HG02840 (cell line): ENCODE results near the gene CWC25.
"Not testable (repeated sequence)": the region's sequence is repeated elsewhere in the genome, so short reads cannot be mapped to it uniquely, and the experiment has no call there.

Experiments
- ATAC-seq: cut with Tn5 transposase; IDR thresholded peaks from one replicate; pipeline ENCODE4 v1.9.1; 2021; ENCODE audit warnings: mild to moderate bottlenecking, moderate library complexity, moderate number of reproducible peaks; ENCODE audit not compliant: unreplicated experiment, low FRiP score

The CWC25 gene

DNA sequence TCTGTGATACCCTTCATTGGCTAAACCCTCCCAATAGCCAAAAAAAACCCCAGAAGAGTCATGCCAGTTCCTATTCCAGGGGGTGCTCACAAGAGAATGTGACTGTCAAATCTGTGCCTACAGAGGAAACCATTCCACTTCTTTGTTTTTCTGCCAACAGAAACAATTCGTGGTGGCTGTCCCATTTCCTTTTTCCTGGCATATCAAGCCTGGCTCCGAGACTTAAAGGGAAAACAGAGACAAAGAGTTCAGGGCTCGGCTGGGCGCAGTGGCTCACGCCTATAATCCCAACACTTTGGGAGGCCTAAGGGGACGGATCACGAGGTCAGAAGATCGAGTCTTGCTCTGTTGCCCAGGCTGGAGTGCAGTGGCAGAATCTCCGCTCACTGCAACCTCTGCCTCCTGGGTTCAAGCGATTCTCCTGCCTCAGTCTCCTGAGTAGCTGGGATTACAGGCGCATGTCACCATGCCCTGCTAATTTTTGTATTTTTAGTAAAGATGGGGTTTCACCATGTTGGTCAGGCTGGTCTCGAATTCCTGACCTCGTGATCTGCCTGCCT lies 34.9 kb downstream of the CWC25 start:
- not testable (repeated sequence) for ATAC-seq

GRCh38 chr17:38789185-38789584 lies 35.9 kb downstream of the CWC25 start:
- ATAC-seq = no peak

DNA sequence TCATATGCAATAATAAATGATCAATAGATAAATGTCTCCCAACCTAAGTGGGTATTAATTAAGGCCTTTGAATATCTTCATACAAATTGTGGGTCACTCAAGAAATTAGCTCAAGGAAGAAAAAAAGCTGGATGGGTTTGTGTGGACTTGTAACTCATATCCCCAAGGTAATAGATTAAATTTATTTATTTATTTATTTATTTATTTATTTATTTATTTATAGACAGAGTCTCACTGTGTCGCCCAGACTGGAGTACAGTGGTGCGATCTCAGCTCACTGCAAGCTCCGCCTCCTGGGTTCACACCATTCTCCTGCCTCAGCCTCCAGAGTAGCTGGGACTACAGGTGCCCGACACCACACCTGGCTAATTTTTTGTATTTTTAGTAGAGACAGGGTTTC lies 37.1 kb downstream of the CWC25 start:
- not testable (repeated sequence) for ATAC-seq

DNA sequence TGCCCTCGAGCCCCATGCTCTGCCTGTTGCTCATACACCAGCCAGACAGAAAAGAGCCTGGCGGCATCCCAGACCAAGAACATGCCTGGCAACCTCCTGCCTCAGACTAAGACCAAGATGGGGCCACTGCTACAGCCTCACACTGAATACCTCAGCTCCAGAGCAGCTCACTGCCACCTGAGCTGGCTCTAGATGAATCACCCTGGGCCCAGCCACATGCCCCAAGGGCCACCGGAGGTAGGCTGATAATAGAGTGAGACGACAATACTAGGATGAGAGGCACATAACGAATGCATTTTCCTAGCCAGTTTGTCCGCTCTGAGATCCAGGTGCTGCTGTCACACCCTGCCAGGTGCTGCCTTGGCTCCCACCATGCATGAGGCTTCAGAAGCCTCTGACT lies 38.7 kb downstream of the CWC25 start:
- ATAC-seq = no peak

DNA sequence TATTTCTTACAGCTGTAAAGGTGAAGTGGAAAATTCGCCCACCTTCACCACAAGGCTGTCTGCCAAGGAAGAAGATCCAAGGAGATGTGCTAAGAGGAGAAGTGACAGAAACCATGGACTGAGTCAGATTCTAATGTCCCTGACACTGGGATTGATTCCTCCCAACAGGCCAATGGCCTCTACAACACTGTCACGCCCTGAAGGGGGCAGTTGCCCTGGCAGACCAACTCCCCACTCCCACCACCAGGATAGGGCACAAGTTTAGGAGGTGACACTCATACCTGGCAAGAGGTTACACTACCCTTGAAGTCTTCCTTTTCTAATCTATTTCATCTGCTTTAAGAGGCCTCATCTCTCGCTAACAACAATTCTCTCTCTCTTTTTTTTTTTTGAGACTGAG lies 41.9 kb downstream of the CWC25 start:
- ATAC-seq = no peak

DNA sequence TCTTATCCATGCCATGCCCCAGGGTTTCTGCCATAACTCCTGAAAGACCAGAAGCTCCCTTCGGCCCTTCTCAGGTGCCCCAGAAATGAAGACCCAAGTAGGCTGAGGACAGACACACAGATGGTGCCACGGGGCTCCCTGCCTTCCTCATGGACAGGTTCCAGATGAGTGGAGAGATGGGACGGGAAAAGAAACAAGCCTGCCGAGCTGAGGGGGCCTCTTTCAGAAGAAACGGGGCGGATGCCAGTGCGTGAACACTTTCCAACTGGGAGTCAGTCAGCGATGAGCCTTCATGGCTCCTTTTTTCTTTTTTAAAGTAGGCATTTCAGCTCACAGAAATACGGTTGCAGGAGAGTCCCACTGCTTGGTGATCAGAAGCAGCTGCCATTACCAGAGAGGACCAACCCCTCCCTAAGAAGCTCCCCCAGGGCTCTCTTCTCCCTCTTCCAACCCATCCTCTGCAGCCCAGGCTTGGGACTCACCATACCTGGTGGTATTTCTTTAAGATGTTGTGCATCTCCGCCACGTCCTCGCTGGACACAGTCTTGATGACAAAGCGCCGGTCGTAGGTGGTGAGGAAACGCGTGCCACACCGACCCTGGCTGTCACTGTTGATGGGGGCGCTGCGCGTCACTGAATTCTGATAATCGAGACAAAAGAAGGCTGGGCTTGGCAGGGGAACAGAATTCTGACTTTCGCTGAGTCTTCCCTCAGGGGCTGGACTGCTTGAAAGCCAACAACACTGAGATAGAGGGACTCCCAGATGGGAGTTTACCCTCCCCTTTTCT lies 45.0 kb downstream of the CWC25 start:
- ATAC-seq = no peak

DNA sequence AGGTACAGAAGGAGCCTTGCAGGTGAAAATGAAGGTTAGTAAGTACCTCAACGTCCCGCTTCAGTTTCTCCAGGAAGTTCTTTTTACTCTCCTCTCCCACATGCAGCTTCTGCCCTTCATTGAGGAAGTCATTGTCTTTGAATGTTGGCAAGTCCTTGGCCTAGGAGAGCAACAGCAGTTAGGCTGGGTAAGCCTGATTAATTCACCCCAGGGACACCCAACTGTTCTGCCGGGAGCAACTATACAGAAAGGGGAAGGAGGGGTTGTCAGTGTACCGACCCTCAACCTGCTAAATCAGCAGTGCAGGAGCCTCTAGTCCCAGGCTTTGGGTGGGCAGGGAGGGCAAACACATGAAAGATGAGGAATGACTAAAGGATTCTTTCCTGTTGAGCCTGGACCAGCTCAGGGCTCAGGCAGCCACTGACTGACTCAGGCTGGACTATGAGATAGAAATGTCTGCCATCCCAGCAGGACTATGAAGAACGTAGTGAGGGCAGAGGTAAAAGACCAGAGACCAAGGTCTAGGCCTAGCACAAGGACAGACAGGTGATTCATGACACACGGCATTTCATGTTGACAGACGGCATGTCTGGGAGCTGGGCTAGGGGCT lies 47.4 kb downstream of the CWC25 start:
- no peak for ATAC-seq

DNA sequence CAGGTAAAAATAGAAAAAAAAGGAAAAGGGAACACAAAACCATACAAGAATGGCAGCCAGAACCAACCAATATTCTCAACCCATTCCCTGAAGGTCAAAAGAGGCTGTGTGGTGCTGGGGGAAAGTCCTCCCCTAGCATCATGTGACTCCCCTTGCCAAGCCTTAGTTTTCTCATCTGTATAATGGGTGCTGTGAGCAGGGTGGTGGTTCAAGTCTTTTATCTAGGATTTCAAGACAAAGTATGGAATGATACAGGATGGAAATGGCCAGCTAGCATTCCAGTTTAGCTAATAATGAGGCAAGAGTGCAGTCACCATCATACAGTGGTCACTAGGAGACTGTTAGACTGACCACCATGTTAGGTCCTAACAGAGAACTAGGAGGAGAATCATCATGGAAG lies 51.9 kb downstream of the CWC25 start:
- ATAC-seq = no peak

GRCh38 chr17:38768417-38768816 lies 56.7 kb downstream of the CWC25 start:
- no peak for ATAC-seq

- no peak for ATAC-seq
These were observed 58.8 kb downstream of the CWC25 start for GRCh38 chr17:38766341-38766740.

DNA sequence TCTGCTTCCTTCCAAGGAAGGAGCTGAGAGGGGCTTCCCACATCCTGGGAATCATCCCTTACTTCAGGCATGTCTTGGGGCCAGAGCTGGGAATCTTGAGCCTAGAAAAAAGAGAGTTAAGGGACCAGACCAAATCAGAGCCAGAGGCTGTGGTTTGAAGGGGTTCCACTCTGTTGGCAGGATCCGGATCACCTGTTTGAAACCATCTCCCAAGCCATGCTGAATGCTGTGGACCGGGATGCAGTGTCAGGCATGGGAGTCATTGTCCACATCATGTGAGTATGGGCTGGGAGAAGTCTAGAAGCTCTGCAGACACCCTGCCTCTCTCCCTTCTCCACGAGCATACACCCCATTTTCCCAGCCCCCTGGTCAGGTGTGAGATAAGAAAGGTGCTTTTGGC lies 62.9 kb downstream of the CWC25 start:
- ATAC-seq = no peak

- no peak for ATAC-seq
These were observed 63.5 kb downstream of the CWC25 start for GRCh38 chr17:38761612-38762011.

- ATAC-seq = no peak
These were observed 72.0 kb downstream of the CWC25 start for GRCh38 chr17:38753071-38753506.

DNA sequence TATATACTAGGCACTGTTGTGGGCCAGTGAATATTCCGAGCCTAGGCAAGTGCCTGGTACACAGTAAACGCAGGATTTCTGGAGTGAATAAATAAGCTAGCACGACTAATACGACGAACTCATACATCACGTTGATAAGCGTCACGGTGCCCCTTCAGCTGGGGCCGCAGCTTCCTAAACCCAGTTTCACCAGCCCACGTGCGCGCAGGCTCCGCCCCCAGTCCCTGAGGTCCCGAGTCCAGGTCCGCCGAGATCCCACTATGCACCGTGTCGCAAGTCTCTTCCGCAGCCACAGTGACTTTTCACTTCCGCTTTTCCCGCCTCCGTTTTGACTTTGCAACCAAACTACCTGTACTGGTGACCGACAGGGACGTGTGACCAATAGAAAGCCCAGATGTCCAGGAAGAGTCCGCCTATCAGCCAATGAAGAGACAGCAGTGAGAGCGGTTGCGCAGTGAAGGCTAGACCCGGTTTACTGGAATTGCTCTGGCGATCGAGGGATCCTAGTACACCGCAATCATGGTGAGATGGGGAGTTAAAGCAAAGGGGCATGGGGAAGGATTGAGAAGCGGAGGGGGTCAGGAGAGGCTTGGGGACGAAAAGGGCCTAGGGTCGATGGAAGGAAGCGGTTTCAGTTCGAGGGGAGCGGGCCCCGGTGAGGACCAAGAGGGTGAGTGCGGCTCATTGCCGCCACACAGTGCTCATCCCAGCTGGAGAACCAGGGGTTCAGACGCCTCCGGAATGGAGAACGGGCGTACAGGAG lies 72.6 kb downstream of the CWC25 start, which contains the start of gene PSMB3:
TSS of gene PSMB3 (plus strand) at position 434 of the 763 bp plus-strand sequence. CDS start at position 520, 86 bp downstream.
- ATAC-seq = peak; percentile 89

- ATAC-seq = peak; percentile 18
These were observed 73.3 kb downstream of the CWC25 start for GRCh38 chr17:38751808-38752307.

DNA sequence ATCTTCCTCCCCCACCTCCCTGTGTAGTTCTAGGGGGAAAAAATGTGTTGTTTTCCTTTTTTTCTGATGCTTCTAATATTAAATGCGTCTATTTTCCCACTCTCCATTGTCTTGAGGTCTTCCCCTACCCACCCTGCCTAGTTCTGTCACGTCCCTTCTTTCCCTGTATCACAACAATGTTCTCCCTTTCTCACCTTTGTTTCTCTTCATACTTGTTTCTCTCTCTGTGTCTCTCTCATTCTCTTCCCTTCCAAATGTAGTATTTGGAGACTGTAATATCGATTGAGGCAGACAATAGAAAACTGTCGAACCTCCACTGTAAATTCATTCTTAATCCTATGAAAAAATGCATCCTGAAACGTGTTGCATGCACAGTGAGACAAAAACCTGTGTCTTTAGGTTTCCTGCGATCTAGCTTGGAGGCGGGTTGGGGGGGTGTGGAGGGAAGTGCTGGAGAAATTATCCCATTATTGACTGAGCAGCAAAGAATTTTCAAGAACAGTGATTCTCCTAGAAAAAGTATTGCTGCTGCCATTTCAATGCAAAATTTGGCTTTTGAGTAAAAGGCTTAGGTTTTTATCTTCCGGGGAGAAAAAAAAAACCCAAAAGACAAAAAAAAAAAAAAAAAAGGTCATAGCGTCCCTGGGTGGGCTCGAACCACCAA lies 73.8 kb downstream of the CWC25 start:
- no peak for ATAC-seq
